HL-60 (cell line): ENCODE data around the gene TNP2.
A peak's percentile ranks its signal among the peaks of the same experiment; 100 is the strongest.

Source experiments
- DNase-seq, 2 experiments: peaks; one replicate each; pipeline ENCODE4 v3.0.0-alpha.2; 2010 to 2020; ENCODE audit warnings: low read depth in 1 of 2, low spot score in 1 of 2
- H3K27ac ChIP-seq: fragments of 250-450 bp; sonication (Bioruptor Pico); replicated peaks from 2 replicates; pipeline ENCODE4 v1.5.1; 2020; ENCODE audit warnings: mild to moderate bottlenecking, moderate library complexity
- H3K27me3 ChIP-seq: fragments of 250-450 bp; sonication (Bioruptor Pico); 2 replicates; pipeline ENCODE4 v1.5.1; 2021; ENCODE audit warnings: mild to moderate bottlenecking, moderate library complexity; ENCODE audit not compliant: insufficient read depth, poor library complexity, severe bottlenecking
- H3K4me3 ChIP-seq: replicated peaks from 2 replicates; pipeline ENCODE4 v1.5.1; 2011; ENCODE audit warnings: mild to moderate bottlenecking, control low read depth, low read length; ENCODE audit not compliant: insufficient read depth
- CTCF ChIP-seq: IDR thresholded peaks from one replicate; pipeline ENCODE4 v1.5.1; 2011; ENCODE audit warnings: low read length, control low read depth, inconsistent platforms; ENCODE audit not compliant: insufficient read depth
- GABPA ChIP-seq: IDR thresholded peaks from 2 replicates; pipeline ENCODE4 v1.6.1; 2012; ENCODE audit warnings: low read depth
- POLR2AphosphoS5 ChIP-seq: IDR thresholded peaks from 2 replicates; pipeline ENCODE4 v1.6.1; 2012; ENCODE audit warnings: low read depth
- REST ChIP-seq: IDR thresholded peaks from 2 replicates; pipeline ENCODE4 v1.6.1; 2012; ENCODE audit warnings: low read depth; ENCODE audit not compliant: insufficient replicate concordance
- SPI1 ChIP-seq: IDR thresholded peaks from 2 replicates; pipeline ENCODE4 v1.6.1; 2012; ENCODE audit warnings: low read depth, mild to moderate bottlenecking, borderline replicate concordance

TNP2 gene

GRCh38 chr16:11236461-11237254, 32.5 kb downstream of the TNP2 start:
- Histone ChIP-seq H3K4me3 (no peak overlapping the region), H3K27me3 (no peaks in the 10 kb centered on the region), H3K27ac (peak overlapping the region; percentile 38)
- TF ChIP-seq CTCF (no peak), SPI1 (peak; percentile 63; the same call in 1 of the 2 replicates)
- peak; percentile 94 to 95 for DNase-seq

- peak overlapping the region; percentile 48 for H3K27ac ChIP-seq
- H3K4me3 ChIP-seq, result no peak overlapping the region
- no peaks in the 10 kb centered on the region for H3K27me3 ChIP-seq
- DNase-seq, result peak in 1 of 2 experiments; percentile 63
- TF ChIP-seq REST, result no peak
- no peak for TF ChIP-seq SPI1
- no peak for TF ChIP-seq GABPA
- TF ChIP-seq POLR2AphosphoS5, result no peak
- no peak for TF ChIP-seq CTCF
Measured at GRCh38 chr16:11235703-11235991, 33.5 kb downstream of the TNP2 start.

- no peaks in the 10 kb centered on the region for H3K27me3 ChIP-seq
- DNase-seq, result peak; percentile 45 to 75
- no peak for TF ChIP-seq CTCF
- TF ChIP-seq SPI1, result no peak
- no peak for TF ChIP-seq GABPA
- no peak for TF ChIP-seq POLR2AphosphoS5
- no peak for TF ChIP-seq REST
- peak overlapping the region; percentile 48 for H3K27ac ChIP-seq
- no peak overlapping the region for H3K4me3 ChIP-seq
Measured at GRCh38 chr16:11234884-11235702, 34.0 kb downstream of the TNP2 start.
